ENCODE data around the gene CST2. TPM values are rescaled to one million over a fixed set of nuclear protein-coding genes. Genes with fewer than 3 reads are reported as not detected.
A peak's percentile ranks its signal among the peaks of the same experiment; 100 is the strongest.

The CST2 gene
- total RNA-seq, 1 experiment from 2014 or later, result not detected

DNA sequence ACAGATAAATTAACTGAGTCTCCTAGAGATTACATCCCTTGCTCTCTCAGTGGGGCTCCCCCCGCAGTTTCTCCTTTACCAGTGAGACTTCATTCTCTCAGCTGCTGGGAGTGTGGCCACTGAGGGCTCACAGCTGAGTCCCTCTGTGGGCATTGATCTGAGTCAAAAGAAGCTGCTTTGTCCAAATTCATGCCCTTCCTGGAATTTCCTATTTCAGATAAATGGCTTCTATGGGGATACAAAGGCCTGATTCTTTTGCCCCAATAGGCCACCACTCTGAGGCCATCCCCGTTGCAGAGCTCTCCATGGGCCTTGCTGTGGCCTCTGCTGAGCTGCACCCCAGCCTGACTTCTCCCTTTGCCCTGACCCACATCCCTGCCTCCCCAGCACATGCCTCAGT lies 43.0 kb upstream of the CST2 start:
- Mint-ChIP-seq H3K27me3 (ENCODE audit: low read depth) (peaks cover 2% of the 10 kb centered on the region), H3K4me1 (peaks cover 62 to 67% of the 10 kb centered on the region in 2 experiments), H3K27ac (peak overlapping the region in 2 of 3 experiments; percentile 52 to 75; a peak in 3 of 7 replicates), H3K9me3 (peaks cover 0 to 3% of the 10 kb centered on the region in 2 experiments; a peak in 2 of 5 replicates), H3K36me3 (ENCODE audit: insufficient read depth in 1 of 3, low read depth in 3 of 3) (no peaks in the 10 kb centered on the region), H3K4me3 (no peak overlapping the region; a peak in 1 of 5 replicates)
- Histone ChIP-seq H3K79me2 (ENCODE audit: insufficient read depth, low read length) (no peaks in the 10 kb centered on the region), H2BK15ac (ENCODE audit: low read depth, low read length) (no peak overlapping the region), H3K79me1 (ENCODE audit: insufficient read depth, low read depth, low read length, poor library complexity, severe bottlenecking) (no peaks in the 10 kb centered on the region), H3K27ac (ENCODE audit: insufficient read length, low read depth, low read length) (no peak overlapping the region), H2BK20ac (ENCODE audit: low read depth, low read length, poor library complexity, severe bottlenecking) (no peak overlapping the region), H3K23me2 (ENCODE audit: insufficient read length, low read depth, low read length, poor library complexity, severe bottlenecking) (no peaks in the 10 kb centered on the region), H2AFZ (ENCODE audit: low read length) (no peak overlapping the region), H3K18ac (ENCODE audit: insufficient read length, low read depth, low read length) (no peak overlapping the region), H3K4me1 (ENCODE audit: insufficient read depth, low read length) (peaks cover 23% of the 10 kb centered on the region; the same call in 1 of the 2 replicates), H3K56ac (ENCODE audit: insufficient read length, low read depth, low read length) (no peak overlapping the region), H4K91ac (ENCODE audit: insufficient read length, low read depth, low read length) (no peak overlapping the region), H3K9me3 (ENCODE audit: control insufficient read depth, low read depth, low read length) (no peaks in the 10 kb centered on the region), H2BK12ac (ENCODE audit: insufficient read length, low read depth, low read length) (no peak overlapping the region), H3T11ph (ENCODE audit: low read length) (no peak overlapping the region), H3K14ac (ENCODE audit: insufficient read depth, low read length) (no peak overlapping the region), H3K9ac (ENCODE audit: extremely low read depth, insufficient read length, low read length) (no peak overlapping the region), H4K8ac (replicated peaks; ENCODE audit: insufficient read length, low read depth, low read length) (no peak overlapping the region), H2BK5ac (ENCODE audit: insufficient read length, low read length) (no peak overlapping the region), H4K5ac (ENCODE audit: insufficient read length, low read depth, low read length) (no peak overlapping the region), H3K23ac (ENCODE audit: insufficient read length, low read depth, low read length) (no peak overlapping the region), H2AK5ac (ENCODE audit: insufficient read length, low read length) (no peak overlapping the region), H4K20me1 (ENCODE audit: control insufficient read depth, insufficient read depth, insufficient read length) (no peaks in the 10 kb centered on the region), H3K4ac (ENCODE audit: low read depth, low read length) (no peak overlapping the region), H2BK120ac (ENCODE audit: low read depth, low read length, poor library complexity, severe bottlenecking) (no peak overlapping the region), H3K4me2 (ENCODE audit: insufficient read depth, insufficient read length, low read length) (no peak overlapping the region), H3K27me3 (ENCODE audit: insufficient read depth, low read length) (no peaks in the 10 kb centered on the region)
- no peak for DNase-seq
- no CpG with 5 or more reads among the region's 2 CpGs for WGBS (ENCODE audit: extremely low coverage, insufficient read length, low lambda C conversion rate)
- TF ChIP-seq, protein P1, sequence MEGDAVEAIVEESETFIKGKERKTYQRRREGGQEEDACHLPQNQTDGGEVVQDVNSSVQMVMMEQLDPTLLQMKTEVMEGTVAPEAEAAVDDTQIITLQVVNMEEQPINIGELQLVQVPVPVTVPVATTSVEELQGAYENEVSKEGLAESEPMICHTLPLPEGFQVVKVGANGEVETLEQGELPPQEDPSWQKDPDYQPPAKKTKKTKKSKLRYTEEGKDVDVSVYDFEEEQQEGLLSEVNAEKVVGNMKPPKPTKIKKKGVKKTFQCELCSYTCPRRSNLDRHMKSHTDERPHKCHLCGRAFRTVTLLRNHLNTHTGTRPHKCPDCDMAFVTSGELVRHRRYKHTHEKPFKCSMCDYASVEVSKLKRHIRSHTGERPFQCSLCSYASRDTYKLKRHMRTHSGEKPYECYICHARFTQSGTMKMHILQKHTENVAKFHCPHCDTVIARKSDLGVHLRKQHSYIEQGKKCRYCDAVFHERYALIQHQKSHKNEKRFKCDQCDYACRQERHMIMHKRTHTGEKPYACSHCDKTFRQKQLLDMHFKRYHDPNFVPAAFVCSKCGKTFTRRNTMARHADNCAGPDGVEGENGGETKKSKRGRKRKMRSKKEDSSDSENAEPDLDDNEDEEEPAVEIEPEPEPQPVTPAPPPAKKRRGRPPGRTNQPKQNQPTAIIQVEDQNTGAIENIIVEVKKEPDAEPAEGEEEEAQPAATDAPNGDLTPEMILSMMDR (conservative IDR thresholded peaks at IDR 0.05), result no peak
